Measurements from ENCODE around the gene CHCHD6.

CHCHD6 gene

DNA sequence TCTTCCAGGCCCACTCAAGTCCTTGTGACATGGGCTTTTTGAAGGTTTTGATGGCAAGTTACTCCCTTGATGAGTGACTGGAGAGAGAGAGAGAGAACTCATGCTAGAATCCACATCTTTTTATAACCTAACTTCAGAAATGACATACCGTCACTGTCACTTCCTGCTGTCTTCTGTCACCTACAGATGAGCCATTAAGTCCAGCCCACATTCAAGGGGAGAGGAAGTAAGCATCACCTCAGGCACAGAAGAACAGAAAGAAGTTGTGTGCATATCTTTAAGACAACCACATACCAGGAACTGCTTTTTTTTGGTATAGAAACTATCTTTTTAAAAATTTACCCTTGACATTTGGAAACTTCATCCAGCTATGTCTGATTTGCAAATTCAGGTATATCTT is 32.5 kb upstream of the CHCHD6 start:
- no peak for DNase-seq

DNA sequence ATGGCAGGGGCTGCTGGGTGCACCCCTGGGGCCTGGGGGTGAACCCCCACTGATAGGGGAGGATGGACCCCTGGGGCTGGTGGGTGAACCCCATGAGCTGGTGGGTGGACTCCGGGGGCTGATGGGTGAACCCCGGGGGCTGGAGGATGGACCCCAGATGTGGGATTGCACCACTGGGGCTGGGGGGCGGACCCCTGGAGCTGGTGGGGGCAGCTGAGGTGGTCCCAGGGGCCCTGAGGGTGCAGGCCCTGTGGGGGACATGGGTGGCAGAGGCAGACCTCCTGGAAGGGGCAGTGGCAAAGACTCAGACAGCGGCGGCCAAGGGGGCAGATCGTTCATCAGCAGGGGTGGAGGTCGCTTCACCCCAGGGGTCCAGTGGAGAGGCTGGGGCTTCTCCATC is 31.7 kb upstream of the CHCHD6 start:
- DNase-seq: no peak

DNA sequence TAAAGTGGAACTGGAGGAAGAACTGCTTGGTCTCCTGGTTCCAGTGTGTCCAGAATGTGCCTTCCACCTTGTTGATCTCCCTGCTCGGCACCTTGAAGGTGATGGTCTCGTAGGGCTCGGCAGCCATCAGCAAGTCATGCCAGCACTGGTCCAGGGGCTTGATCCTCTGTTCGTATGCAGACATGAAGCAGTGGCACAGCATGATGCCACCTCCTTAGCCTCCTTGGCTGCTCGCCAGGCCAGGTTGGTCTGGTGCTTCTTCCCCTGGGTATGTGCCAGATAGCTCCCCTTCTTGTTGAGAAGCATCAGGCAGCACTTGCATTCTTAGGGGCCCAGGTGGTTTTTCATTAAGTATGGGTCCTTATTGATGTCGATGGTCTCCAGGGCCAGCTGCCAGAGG is 31.3 kb upstream of the CHCHD6 start:
- no peak for DNase-seq

DNA sequence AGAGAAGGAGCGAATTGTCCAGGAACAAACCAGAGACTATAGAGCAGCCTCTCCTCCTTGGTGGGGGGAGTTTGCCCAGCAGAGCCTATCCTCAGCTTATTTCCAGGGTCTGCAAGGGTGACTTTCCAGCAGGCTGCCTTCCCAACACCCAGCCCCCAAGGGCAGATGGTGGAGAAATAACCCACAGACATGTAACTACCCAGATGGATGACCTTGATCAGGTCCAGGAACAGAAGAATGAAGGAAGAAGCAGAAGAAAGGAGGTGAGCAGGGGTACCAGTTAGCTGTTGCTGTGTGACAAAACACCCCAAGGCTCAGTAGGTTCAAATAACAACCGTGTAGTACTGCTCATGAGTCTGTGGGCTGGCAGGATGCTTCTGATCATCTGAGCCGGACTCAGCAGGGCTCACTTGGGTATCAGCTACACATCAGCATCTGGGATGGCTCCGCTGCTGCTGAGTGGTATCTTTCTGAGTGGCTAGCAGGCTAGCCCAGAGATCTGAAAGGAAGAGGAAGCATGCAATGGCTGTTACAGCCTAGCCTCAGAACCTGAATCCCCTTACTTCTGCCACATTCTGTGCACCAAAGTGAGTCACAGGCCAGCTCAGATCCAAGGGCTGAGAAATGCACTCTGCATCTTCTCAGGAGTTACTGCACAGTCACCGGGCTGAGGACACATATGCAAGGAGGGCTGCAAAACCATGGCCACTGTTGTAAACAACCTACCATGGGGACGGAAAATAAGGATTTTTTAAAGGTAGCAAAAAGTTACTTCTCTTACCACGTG is 26.9 kb upstream of the CHCHD6 start:
- DNase-seq: no peak

DNA sequence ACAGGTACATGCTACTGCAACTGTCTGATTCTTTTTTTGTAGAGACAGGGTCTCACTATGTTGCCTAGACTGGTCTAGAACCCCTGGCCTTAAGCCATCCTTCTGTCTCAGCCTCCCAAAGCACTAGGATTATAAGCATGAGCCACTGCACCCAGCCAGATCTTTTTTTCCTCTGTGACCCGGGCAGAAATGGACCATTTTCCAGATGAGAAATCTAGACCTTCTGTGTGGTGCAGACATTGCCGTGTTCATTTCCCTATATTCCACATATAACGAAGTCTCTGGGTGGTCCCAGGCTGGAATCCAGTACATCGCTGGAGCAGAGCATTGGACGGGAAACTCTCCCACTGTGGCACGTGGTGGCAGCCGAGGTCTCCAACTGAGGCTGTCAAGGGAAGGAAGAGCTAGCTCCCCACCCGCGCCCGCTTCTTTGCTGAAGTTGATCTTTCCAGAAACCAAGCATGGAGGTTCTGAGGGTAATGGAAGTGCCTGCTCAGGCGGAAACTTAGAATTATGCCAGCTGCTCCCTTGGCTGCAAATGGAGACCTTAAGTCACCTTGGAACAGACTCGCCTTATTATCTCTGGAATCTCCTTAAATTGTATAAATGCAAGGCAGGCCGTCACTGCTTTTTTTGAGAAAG is 26.1 kb upstream of the CHCHD6 start:
- DNase-seq: no peak

DNA sequence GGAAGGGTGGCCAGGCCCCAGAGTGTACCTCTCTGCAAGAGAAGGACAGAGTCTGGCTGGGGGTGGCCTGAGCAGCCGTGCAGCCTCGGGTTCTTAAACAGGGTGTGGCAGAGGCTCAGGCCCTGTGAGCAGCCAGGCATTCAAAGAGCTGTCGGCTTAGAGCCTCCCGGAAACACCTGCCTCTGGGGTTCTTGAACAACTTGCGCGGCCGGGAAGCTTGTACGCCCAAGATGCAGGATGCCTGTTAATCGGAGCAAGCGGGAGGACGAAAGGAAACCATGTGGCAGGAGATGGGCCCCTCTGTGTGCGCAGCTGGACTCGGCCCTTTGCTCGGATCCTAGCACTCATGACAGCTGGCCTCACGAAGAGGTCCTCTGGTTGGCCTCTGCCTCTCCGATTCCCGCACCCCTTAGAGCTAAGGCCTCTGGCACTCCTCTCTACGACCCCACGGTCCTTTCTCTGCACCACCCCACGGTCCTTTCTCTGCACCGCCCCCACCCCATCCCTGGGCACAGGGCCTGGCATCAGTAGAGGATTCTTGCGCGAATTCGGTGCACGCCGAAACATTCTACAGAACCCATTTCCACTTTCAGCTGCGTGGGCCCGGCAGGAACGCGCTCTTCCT is 25.2 kb upstream of the CHCHD6 start:
- DNase-seq: peak; percentile 35

DNA sequence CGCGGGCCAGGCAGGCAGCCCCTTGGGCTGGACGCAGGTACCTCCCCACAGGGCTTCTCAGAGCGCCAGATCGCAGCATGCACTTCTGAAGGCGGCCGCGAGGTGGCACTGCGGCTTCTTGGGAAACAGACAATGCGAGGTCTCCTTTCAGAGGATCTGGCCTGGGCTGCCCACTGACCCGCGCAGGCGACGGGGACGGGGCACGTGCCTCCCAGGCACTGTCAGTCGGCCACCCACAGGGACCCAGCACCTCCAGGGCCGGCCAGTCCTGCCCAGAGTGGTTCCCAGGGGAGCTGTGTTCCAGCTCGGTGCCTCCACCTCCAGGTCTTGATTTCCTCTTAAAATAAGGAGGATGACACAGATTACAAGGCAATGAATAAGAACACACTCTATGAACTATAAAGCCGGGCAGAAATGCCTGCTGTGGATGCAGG is 24.7 kb upstream of the CHCHD6 start:
- DNase-seq: peak; percentile 92

DNA sequence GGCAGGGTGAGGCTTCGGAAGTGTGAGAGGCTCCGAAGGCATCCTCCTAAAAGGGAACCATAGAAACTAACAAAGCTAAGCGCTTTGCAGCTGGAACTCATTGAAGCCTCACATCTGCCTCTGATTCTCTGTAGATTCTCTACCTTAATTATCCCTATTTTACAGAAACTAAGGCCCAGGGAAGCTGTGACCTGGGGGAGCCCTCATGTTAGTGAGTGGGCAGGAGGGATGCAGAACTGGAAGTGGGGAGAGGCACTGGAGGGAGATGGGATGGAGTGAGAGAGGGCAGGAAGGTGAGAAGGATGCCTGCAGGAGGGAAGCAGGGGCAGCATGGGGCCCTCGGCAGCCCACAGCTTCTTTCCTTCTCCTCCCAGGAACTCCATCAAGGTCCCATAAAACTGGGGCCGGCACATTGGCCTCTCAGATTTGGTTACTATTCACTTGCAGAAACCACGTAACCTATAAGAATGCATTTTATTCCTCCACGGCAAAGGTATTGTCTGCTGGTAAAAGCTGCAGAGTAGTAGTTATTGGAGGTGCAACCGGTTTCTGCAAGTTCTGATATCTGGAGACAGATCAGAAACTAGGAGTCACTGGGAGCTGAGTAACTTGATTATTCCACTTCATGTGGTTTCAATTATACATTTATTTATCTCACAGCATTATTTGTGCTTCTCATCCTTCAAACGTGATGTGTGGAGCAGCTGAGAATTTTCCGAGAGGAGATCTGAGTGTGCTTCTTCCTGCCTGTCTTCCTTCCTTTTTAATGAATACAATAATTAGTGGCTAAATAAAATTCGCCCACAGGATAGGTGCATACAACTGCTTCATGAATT is 24.0 kb upstream of the CHCHD6 start:
- no peak for DNase-seq

DNA sequence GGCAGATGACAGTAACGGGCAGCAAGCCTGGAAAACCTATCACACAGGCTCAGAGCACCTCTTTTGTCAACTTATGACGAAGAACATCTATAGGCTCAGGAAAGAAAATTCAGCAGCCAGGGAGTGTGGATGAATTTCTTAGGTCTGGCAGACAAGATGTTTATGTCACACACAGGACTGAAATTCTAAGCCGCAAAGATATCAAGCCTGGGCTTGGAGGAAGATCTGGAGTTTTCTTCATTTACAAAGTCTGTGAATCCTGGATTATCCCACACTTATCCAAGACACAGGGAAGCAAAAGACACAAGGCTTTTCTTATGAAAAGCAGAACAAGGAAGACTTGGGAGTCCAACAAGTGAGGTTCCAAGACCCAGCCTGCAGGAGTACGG is 23.4 kb upstream of the CHCHD6 start:
- DNase-seq: no peak

DNA sequence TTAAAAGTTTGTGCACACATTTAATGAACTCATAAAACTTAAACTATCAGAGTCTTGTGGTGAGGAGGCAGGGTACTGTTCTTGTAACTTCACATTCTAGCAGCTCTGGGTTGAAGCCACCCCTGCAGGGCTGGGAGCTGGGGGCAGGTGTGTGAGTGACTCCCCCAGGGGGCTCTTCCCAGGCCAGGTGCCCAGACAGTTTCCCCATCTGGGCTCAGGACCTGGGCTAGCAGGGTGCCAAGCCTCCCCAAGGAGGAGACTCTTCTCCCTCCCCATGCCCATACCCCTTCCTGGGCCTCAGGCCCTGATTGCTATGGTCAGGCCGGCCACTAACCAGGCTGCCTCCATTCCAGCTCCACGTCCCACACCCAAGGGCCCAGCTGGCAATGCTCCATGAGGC is 22.0 kb upstream of the CHCHD6 start:
- no peak for DNase-seq

DNA sequence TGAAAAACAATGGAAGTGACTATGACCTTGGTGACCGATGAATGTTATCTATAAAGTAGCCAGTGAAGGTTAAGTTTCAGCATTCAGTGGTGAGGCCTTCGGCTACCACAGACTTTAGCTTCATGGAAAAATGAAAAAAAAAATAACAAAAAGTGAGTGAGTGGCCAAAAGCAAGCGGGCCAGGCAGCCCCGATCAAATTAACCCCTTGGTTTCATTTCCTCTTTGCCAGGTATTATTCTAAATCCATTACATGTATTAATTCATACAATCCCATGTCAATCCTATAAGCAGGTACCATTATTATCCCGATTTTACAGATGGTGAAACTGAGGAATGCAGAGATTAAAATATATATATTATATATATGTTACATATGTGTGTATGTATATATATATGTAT is 21.0 kb upstream of the CHCHD6 start:
- DNase-seq: no peak

DNA sequence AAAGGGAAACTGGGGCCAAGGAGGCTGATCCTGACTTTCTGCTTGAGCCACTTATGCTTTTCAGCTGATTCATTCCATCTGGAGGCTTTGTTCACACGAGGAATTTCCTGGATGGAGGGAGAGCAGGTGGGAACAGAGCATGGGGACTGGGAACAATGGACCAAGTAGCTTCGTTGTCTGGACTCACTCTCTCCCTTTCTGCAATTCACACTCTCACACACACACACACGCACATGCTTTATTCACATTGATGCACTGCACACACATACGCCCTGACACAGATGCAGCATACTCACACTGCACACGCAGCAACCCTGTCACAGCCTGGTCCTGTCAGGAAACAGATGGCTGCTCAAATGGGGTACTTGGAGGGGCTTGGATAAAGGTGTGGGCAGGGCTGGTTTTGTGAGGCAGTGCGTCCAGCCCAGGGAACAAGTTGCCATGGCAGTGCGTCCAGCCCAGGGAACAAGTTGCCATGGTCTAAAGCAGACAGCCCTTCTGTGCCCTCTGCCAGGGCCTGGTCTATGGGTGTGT is 19.8 kb upstream of the CHCHD6 start:
- DNase-seq: peak; percentile 69

DNA sequence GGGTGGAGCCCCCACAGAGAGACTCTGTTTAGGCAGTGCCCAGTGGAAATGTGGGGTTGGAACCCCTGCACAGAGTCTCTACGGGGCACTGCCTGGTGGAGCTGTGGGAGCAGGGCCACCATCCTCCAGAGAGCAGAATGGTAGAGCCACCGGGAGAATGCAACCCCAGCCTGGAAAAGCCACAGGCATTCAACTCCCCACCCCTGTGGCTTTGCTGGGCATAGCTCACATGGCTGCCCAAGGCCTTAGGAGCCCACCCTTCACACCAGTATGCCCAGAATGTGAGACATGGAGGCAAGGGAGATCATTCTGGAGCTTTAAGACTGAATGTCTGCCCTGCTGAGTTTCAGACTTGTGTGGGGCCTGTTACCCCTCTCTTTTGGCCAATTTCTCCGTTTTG is 19.0 kb upstream of the CHCHD6 start:
- DNase-seq: no peak

DNA sequence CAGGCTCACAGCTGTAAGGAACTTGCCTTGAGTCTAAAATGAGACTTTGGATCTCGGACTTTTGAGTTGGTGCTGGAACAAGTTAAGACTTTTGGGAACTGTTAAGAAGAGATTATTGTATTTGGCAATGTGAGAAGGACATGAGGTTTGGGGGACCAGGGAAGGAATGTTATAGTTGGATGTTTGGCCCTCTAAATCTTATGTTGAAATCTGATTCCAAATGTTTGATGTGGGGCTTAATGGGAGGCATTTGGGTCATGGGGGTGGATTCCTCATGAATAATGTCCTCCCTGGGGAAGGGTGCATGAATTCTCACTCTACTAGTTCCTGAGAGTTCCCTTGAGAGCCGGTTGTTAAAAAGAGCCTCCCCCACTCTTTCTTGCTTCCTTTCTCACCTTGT is 18.5 kb upstream of the CHCHD6 start:
- no peak for DNase-seq

DNA sequence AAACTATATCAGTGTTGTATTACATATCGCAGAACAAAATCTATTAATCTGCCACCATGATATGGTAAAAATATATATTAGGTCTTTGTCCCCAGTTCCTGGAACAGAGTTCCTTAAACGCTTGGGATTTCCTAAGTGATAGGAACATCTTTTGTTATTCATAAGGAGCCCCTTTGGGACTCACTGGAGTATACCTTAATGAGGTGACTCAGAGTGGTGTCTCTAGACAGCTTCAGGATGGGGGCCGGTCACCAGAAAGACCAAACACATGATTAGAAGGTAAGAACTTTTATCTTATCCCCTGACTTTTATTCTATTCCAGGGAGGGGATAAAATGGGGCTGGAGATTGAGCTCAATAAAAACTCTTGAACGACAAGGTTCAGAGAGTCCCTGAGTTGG is 12.3 kb upstream of the CHCHD6 start:
- DNase-seq: no peak

DNA sequence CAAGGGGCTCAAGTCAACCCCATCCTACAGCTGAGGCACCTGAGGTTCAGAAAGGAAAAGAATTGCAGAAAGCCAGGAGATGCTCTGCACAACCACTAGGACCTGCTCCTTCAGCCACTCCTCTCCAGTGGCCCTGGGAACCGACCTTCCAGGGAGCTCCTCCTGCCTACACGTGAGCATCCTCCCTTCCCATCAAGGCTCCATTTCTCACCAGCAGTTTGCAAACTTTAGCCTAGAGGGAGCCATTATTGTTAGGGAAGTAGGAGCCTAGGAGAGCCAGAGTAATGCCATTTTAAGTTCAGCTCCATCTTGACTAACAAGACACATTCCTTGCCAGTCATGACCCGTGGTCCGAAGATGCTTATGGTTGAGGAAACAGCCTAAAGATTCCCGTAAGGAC is 11.2 kb upstream of the CHCHD6 start:
- DNase-seq: no peak

DNA sequence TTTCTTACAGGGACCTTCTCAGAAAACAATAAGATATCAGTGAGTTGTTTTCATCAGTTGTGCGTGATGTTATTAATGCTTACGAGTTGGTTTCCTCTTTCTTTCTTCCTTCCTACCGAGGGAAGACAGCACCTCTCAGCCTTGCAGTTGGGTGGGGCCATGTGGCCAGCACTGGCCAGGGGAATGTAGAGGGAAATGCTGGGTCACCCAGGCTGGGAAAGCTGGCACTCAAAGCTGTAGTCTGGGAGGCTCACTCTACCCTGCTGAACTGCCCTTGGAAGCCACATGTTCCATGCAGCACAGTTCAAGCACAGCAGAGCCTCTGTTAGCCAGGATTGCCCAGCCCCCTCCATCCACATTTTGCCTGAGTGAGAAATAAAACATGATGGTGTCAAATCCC is 10.1 kb upstream of the CHCHD6 start:
- no peak for DNase-seq

DNA sequence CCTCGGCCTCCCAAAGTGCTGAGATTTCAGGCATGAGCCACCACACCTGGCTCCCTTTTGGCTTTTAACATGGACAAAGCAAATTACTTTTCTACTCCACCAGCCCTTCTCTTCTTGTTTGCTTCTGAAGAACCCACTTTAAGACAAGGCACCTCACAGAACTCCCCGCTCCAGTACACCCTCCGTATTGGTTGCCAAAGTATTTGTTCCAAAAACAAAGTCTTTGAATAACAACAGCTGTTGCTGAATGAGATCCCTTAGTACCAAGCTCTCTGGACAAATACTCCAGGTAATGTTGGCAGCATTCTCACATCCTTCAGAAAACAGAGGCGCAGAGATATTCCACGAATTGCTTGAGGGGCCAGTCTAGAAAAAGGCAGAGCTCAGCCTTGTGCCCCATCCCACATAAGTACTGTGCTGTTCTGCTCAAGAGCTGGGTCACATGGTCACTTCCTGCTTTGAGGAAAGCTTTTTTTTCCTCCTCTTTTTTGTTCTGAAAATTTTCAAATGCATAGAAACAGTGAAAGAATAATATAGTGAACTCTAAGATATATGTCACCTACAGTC is 7.3 kb upstream of the CHCHD6 start:
- no peak for DNase-seq

DNA sequence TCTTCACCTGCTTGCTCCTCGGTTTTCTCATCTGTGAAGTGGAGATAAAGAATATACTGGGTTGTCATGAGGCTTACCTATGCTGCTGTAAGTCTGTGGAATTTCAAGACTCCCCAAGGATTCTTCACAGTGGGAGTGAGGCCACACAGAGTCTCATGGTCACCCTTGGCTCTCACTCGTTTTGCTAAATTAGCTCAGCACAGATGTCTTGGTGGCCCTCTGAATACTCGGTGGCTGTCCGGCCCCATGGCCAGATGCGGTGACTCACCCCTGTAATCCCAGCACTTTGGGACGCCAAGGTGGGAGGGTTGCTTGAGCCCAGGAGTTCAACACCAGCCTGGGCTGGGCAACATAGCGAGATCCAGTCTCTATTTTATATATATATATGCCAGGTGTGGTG is 5.0 kb upstream of the CHCHD6 start:
- no peak for DNase-seq

DNA sequence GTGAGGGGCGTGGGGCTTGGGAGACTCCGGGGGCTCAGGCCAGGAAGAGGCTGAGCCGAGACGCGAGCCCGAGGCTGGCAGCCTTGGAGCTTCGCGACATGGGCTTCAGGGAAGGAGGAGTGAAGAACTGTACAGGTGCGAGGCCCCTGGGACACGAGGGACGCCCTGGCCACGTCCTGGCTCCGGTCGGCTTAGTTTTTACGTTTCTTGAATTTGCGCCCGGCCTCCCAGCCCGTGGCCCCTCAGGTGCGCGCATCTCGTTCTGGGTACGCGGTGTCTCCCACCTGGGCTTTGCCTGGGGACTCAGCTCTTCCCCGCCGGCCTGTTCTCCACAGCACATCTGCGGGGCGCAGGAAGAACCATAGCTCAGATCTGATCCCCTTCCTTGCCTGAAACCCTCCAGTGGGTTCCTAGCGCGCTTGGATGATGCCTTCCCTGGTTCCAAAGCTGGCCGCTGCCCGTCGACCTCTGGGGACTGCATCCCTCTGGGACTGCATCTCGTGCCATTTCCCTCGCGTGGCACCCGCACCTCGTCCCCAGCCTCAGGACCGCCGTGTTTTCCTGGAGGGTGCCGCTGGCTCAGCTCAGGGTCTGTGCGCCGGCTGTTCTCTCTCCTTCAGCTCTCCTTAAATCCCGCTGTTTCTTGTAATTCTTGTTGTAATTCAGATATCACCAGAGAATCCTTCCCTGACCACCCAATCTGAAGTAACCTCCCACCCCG is 614 bp downstream of the CHCHD6 start:
- peak; percentile 61 for DNase-seq

DNA sequence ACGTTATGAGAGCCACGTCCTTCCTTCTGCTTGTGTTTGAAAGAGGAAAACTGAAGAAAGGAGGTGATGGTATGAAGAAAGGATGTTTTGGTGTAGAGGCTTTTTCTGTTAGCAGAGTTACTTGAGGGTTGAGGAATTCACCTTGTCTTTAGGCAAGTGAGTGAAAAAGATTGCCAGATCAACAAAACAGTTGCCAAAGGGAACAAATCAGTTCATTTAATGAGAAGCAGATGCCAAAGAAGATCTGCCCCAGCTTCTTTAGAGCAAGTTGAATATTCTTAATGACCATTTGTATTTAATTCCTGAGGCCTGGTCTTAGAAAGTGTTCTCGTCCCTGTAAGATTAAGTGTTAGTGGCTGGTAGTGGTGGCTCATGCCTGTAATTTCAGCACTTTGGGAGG is 2.6 kb downstream of the CHCHD6 start:
- DNase-seq: no peak

DNA sequence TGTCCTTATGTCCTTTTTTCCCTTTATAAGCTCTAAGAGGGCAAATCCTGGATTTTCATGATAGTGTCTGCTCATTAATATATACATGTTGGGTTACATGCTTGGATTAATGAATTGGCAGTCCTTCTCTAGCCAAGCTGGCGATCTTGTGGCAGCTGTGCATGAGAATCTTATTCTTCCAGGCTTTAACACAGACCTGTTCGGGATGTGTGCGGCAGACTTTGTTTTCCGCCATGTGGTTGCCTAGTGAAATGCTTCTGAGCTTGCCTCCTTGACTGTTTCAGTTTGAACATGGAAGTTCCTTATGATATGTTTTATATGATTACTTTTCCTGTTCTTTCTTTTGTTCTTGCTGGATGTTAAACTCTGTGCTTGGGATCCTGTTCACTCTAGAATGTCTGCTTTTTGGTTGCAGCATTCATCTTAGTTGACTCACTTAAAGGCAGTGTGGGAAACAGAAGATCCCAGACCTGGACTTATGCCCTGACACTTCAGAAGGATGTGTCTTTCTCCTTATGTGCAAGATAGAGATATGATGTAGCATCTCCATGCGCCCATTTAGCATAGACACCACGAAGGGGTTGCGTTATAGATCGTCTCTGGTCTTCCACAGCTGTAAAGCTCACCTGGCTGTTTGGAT is 7.2 kb downstream of the CHCHD6 start:
- DNase-seq: peak; percentile 57

Data from NCI-H82 (cell line).